H9 (cell line): ENCODE results near the gene PRR7. TPM values are rescaled to one million over a fixed set of nuclear protein-coding genes. Genes with fewer than 3 reads are reported as not detected.

Source experiments
- DNase-seq: peaks from one replicate; pipeline ENCODE4 v3.0.0-alpha.2; 2017
- H2AFZ ChIP-seq: one replicate; pipeline ENCODE4 v1.6.1; 2013; ENCODE audit warnings: mild to moderate bottlenecking, low read length, control low read depth, moderate library complexity
- H2AK5ac ChIP-seq: 2 replicates; pipeline ENCODE4 v1.6.1; 2013; ENCODE audit warnings: low read length, control low read depth, mixed read lengths; ENCODE audit not compliant: insufficient read length
- H2BK120ac ChIP-seq: one replicate; pipeline ENCODE4 v1.6.1; 2013; ENCODE audit warnings: low read depth, mild to moderate bottlenecking, low read length, control low read depth, inconsistent platforms; ENCODE audit not compliant: poor library complexity, severe bottlenecking
- H2BK12ac ChIP-seq: 2 replicates; pipeline ENCODE4 v1.6.1; 2013; ENCODE audit warnings: low read length, control low read depth, mixed read lengths, low read depth; ENCODE audit not compliant: insufficient read length
- H2BK15ac ChIP-seq: 2 replicates; pipeline ENCODE4 v1.6.1; 2013; ENCODE audit warnings: low read depth, low read length, control low read depth
- H2BK20ac ChIP-seq: one replicate; pipeline ENCODE4 v1.6.1; 2013; ENCODE audit warnings: low read depth, mild to moderate bottlenecking, low read length, control low read depth, inconsistent platforms; ENCODE audit not compliant: poor library complexity, severe bottlenecking
- H2BK5ac ChIP-seq: 2 replicates; pipeline ENCODE4 v1.6.1; 2013; ENCODE audit warnings: low read length, control low read depth, mixed read lengths; ENCODE audit not compliant: insufficient read length
- H3K14ac ChIP-seq: 2 replicates; pipeline ENCODE4 v1.6.1; 2013; ENCODE audit warnings: low read length, control low read depth; ENCODE audit not compliant: insufficient read depth
- H3K18ac ChIP-seq: 2 replicates; pipeline ENCODE4 v1.6.1; 2013; ENCODE audit warnings: low read depth, mild to moderate bottlenecking, mixed read lengths, low read length, control low read depth; ENCODE audit not compliant: insufficient read length
- H3K23ac ChIP-seq: 2 replicates; pipeline ENCODE4 v1.6.1; 2013; ENCODE audit warnings: low read length, control low read depth, mixed read lengths, low read depth; ENCODE audit not compliant: insufficient read length
- H3K23me2 ChIP-seq: 2 replicates; pipeline ENCODE4 v1.6.1; 2013; ENCODE audit warnings: low read depth, mild to moderate bottlenecking, mixed read lengths, low read length, control low read depth; ENCODE audit not compliant: insufficient read length, poor library complexity, severe bottlenecking
- H3K27ac ChIP-seq: 2 replicates; pipeline ENCODE4 v1.5.1; 2013; ENCODE audit warnings: low read length, control low read depth, mixed read lengths, low read depth; ENCODE audit not compliant: insufficient read length
- H3K27me3 ChIP-seq: 2 replicates; pipeline ENCODE4 v1.6.1; 2013; ENCODE audit warnings: low read length, control low read depth, inconsistent platforms; ENCODE audit not compliant: insufficient read depth
- H3K4ac ChIP-seq: 2 replicates; pipeline ENCODE4 v1.6.1; 2013; ENCODE audit warnings: low read depth, mild to moderate bottlenecking, control low read depth, inconsistent platforms, low read length, moderate library complexity
- H3K4me1 ChIP-seq: 2 replicates; pipeline ENCODE4 v1.6.1; 2013; ENCODE audit warnings: low read length, control low read depth, inconsistent platforms; ENCODE audit not compliant: insufficient read depth
- H3K4me2 ChIP-seq: 2 replicates; pipeline ENCODE4 v1.6.1; 2013; ENCODE audit warnings: low read length, control low read depth, mixed read lengths; ENCODE audit not compliant: insufficient read length, insufficient read depth
- H3K56ac ChIP-seq: 2 replicates; pipeline ENCODE4 v1.6.1; 2013; ENCODE audit warnings: low read depth, mild to moderate bottlenecking, mixed read lengths, low read length, control low read depth; ENCODE audit not compliant: insufficient read length
- H3K79me1 ChIP-seq: 2 replicates; pipeline ENCODE4 v1.6.1; 2013; ENCODE audit warnings: low read depth, mild to moderate bottlenecking, moderate library complexity, low read length, control low read depth, inconsistent platforms; ENCODE audit not compliant: insufficient read depth, poor library complexity, severe bottlenecking
- H3K79me2 ChIP-seq: 2 replicates; pipeline ENCODE4 v1.6.1; 2013; ENCODE audit warnings: low read length, control low read depth, inconsistent platforms; ENCODE audit not compliant: insufficient read depth
- H3K9ac ChIP-seq: 2 replicates; pipeline ENCODE4 v1.6.1; 2013; ENCODE audit warnings: low read length, control low read depth, mixed read lengths; ENCODE audit not compliant: insufficient read length; ENCODE audit errors: extremely low read depth
- H3K9me3 ChIP-seq: one replicate; pipeline ENCODE4 v1.6.1; 2013; ENCODE audit warnings: low read depth, low read length, inconsistent platforms; ENCODE audit not compliant: control insufficient read depth
- H3T11ph ChIP-seq: one replicate; pipeline ENCODE4 v1.6.1; 2013; ENCODE audit warnings: mild to moderate bottlenecking, low read length, control low read depth, inconsistent platforms
- H4K20me1 ChIP-seq: one replicate; pipeline ENCODE4 v1.6.1; 2013; ENCODE audit not compliant: control insufficient read depth, insufficient read length, insufficient read depth
- H4K5ac ChIP-seq: 2 replicates; pipeline ENCODE4 v1.6.1; 2013; ENCODE audit warnings: low read depth, mild to moderate bottlenecking, mixed read lengths, low read length, control low read depth; ENCODE audit not compliant: insufficient read length
- H4K8ac ChIP-seq: replicated peaks from 2 replicates; pipeline ENCODE4 v1.6.1; 2013; ENCODE audit warnings: low read length, control low read depth, mixed read lengths, low read depth; ENCODE audit not compliant: insufficient read length
- H4K91ac ChIP-seq: 2 replicates; pipeline ENCODE4 v1.6.1; 2013; ENCODE audit warnings: low read depth, mild to moderate bottlenecking, moderate library complexity, mixed read lengths, low read length, control low read depth; ENCODE audit not compliant: insufficient read length
- H3K27ac Mint-ChIP-seq, 3 experiments: 2 replicates in 2 of 3; 3 replicates in 1 of 3; pipeline ENCODE4 v1.8.0; 2020 to 2021; ENCODE audit warnings: mixed read lengths in 3 of 3, mild to moderate bottlenecking in 1 of 3, moderate library complexity in 1 of 3
- H3K27me3 Mint-ChIP-seq: 2 replicates; pipeline ENCODE4 v1.8.0; 2021; ENCODE audit warnings: low read depth, mild to moderate bottlenecking, moderate library complexity, mixed read lengths
- H3K36me3 Mint-ChIP-seq, 3 experiments: 2 replicates in 2 of 3; 3 replicates in 1 of 3; pipeline ENCODE4 v1.8.0; 2020 to 2021; ENCODE audit warnings: low read depth in 3 of 3, mixed read lengths in 3 of 3; ENCODE audit not compliant: insufficient read depth in 1 of 3
- H3K4me1 Mint-ChIP-seq, 2 experiments: 2 replicates each; pipeline ENCODE4 v1.8.0; 2020; ENCODE audit warnings: mixed read lengths in 2 of 2
- H3K4me3 Mint-ChIP-seq, 2 experiments: 2 replicates in 1 of 2; 3 replicates in 1 of 2; pipeline ENCODE4 v1.8.0; 2020 to 2021; ENCODE audit warnings: mild to moderate bottlenecking in 2 of 2, mixed read lengths in 2 of 2, moderate library complexity in 1 of 2
- H3K9me3 Mint-ChIP-seq, 2 experiments: 2 replicates in 1 of 2; 3 replicates in 1 of 2; pipeline ENCODE4 v1.8.0; 2020; ENCODE audit warnings: mild to moderate bottlenecking in 2 of 2, mixed read lengths in 2 of 2, moderate library complexity in 1 of 2
- CTCF ChIP-seq: fragments of 200-600 bp; sonication (generic); conservative IDR thresholded peaks from 3 replicates; pipeline ENCODE4 v1.8.0; 2021; ENCODE audit warnings: antibody characterized with exemption, mild to moderate bottlenecking
- WGBS: extraction: QIAGEN DNeasy Blood & Tissue Kit; methylation state at CpG from one replicate; pipeline ENCODE4 v1.1.7; 2013; ENCODE audit warnings: missing lambda C conversion rate, low lambda C conversion rate, mixed read lengths; ENCODE audit not compliant: insufficient read length; ENCODE audit errors: extremely low coverage; 5-methylcytosine and 5-hydroxymethylcytosine counted together
- total RNA-seq: library from RNA; stranded (reverse); gene quantifications from 2 replicates; pipeline ENCODE4 v1.2.1, GENCODE V29; 2021

The PRR7 gene
- total RNA-seq, 1 experiment from 2014 or later: 9.6 TPM

GRCh38 chr5:177431317-177432142, 15.1 kb upstream of the PRR7 start:
- no peak overlapping the region for H2BK120ac ChIP-seq
- no CpG with 5 or more reads among the region's 29 CpGs for WGBS
- no peak overlapping the region for H4K91ac ChIP-seq
- H3K79me2 ChIP-seq: no peaks in the 10 kb centered on the region; the same call in 1 of the 2 replicates
- H2BK15ac ChIP-seq: no peak overlapping the region
- Mint-ChIP-seq H3K36me3 (peaks cover 6 to 52% (median 45%) of the 10 kb centered on the region in 3 experiments; a peak in 6 of 7 replicates), H3K27ac (no peak overlapping the region), H3K4me1 (peaks cover 13 to 22% of the 10 kb centered on the region in 2 experiments), H3K9me3 (no peaks in the 10 kb centered on the region), H3K27me3 (no peaks in the 10 kb centered on the region), H3K4me3 (no peak overlapping the region)
- H3K56ac ChIP-seq: no peak overlapping the region
- H2BK20ac ChIP-seq: no peak overlapping the region
- no peak overlapping the region for H2BK5ac ChIP-seq
- H3K9me3 ChIP-seq: no peaks in the 10 kb centered on the region
- no peak overlapping the region for H4K8ac ChIP-seq
- H4K20me1 ChIP-seq: peaks cover 2% of the 10 kb centered on the region
- no peak for TF ChIP-seq CTCF
- no peak overlapping the region for H3T11ph ChIP-seq
- no peak overlapping the region for H3K4me2 ChIP-seq
- H3K18ac ChIP-seq: no peak overlapping the region
- H3K4me1 ChIP-seq: no peaks in the 10 kb centered on the region; the same call in 1 of the 2 replicates
- peaks cover 4% of the 10 kb centered on the region for H3K23me2 ChIP-seq
- no peaks in the 10 kb centered on the region for H3K79me1 ChIP-seq
- no peak overlapping the region for H3K4ac ChIP-seq
- H3K23ac ChIP-seq: no peak overlapping the region
- DNase-seq: no peak
- H2BK12ac ChIP-seq: no peak overlapping the region
- no peaks in the 10 kb centered on the region for H3K27me3 ChIP-seq
- H2AK5ac ChIP-seq: no peak overlapping the region
- H3K14ac ChIP-seq: no peak overlapping the region
- no peak overlapping the region for H3K9ac ChIP-seq
- no peak overlapping the region for H2AFZ ChIP-seq
- H3K27ac ChIP-seq: no peak overlapping the region
- H4K5ac ChIP-seq: no peak overlapping the region
